Panc1 (cell line): Measurements from ENCODE around the gene TNFRSF1B. TPM values are rescaled to one million over a fixed set of nuclear protein-coding genes. Genes with fewer than 3 reads are reported as not detected.

ENCODE experiments used
- ATAC-seq: fragments of 200-7000 bp; cut with Tn5 transposase; 2 replicates; pipeline ENCODE4 v1.9.1; 2020; ENCODE audit warnings: mild to moderate bottlenecking, moderate library complexity
- BruUV-seq: library from RNA; stranded (reverse); fragments of 400-500 nt; replicated peaks from 2 replicates; lab custom pipeline; 2021; lab: Mats Ljungman, UMichigan
- CTCF ChIA-PET: fragments of 300-600 bp; sonication (Branson Sonifier 250); formaldehyde crosslinking; loops from one replicate; lab custom pipeline; 2022; ENCODE audit warnings: antibody characterized with exemption; lab: Charles Lee
- POLR2A ChIA-PET: fragments of 300-600 bp; sonication (Branson Sonifier 250); formaldehyde crosslinking; loops from one replicate; lab custom pipeline; 2022; ENCODE audit warnings: antibody characterized with exemption; lab: Charles Lee
- DNase-seq: peaks from one replicate; pipeline ENCODE4 v3.0.0-alpha.2; 2010; ENCODE audit warnings: low read depth, low spot score
- H3K27ac ChIP-seq: 2 replicates; pipeline ENCODE4 v1.5.1; 2011; ENCODE audit warnings: mild to moderate bottlenecking, low read length, inconsistent platforms
- H3K27me3 ChIP-seq: fragments of 200-500 bp; sonication (Bioruptor generic); 2 replicates; pipeline ENCODE4 v1.6.0; 2014; ENCODE audit warnings: low read length, inconsistent platforms; ENCODE audit not compliant: control insufficient read depth, insufficient read depth
- H3K36me3 ChIP-seq: fragments of 200-500 bp; sonication (Bioruptor generic); 2 replicates; pipeline ENCODE4 v1.5.1; 2014; ENCODE audit warnings: inconsistent platforms, mild to moderate bottlenecking, low read length, moderate library complexity; ENCODE audit not compliant: control insufficient read depth, insufficient read depth
- H3K4me1 ChIP-seq: 2 replicates; pipeline ENCODE4 v1.5.1; 2011; ENCODE audit warnings: inconsistent platforms, mild to moderate bottlenecking, low read length, moderate library complexity; ENCODE audit not compliant: control insufficient read depth, insufficient read depth
- H3K4me3 ChIP-seq, 2 experiments: 2 replicates each; pipeline ENCODE4 v1.5.1; 2011 to 2012; ENCODE audit warnings: low read depth in 2 of 2, low read length in 2 of 2, mild to moderate bottlenecking in 2 of 2, inconsistent platforms in 1 of 2, moderate library complexity in 1 of 2
- H3K9me3 ChIP-seq: fragments of 200-500 bp; sonication (Bioruptor generic); 2 replicates; pipeline ENCODE4 v1.5.1; 2014; ENCODE audit warnings: low read depth, mild to moderate bottlenecking, inconsistent platforms, low read length, moderate library complexity; ENCODE audit not compliant: control insufficient read depth, insufficient read depth
- POLR2AphosphoS5 ChIP-seq: IDR thresholded peaks from 2 replicates; pipeline ENCODE4 v1.6.1; 2012; ENCODE audit warnings: mild to moderate bottlenecking, low read depth, low read length, moderate library complexity
- SIN3A ChIP-seq: IDR thresholded peaks from 2 replicates; pipeline ENCODE4 v1.6.1; 2012; ENCODE audit warnings: low read depth, mild to moderate bottlenecking, low read length, moderate library complexity, borderline replicate concordance; ENCODE audit not compliant: insufficient read depth
- TCF7L2 ChIP-seq: IDR thresholded peaks from 2 replicates; pipeline ENCODE4 v1.6.1; 2011; ENCODE audit warnings: mild to moderate bottlenecking, low read depth, low read length, inconsistent platforms
- in situ Hi-C: cut with HindIII; loops from 2 replicates; pipeline ENCODE4 v1.10.0; 2016; ENCODE audit warnings: low sequenced_read_pairs, low pct_unique_long_range_greater_than_20kb
- intact Hi-C: fragments of 100-400 bp; cut with micrococcal nuclease; formaldehyde crosslinking; loops from one replicate; pipeline ENCODE4 v1.10.0; 2022; ENCODE audit not compliant: unreplicated experiment
- total RNA-seq: library from RNA; stranded (reverse); gene quantifications from one replicate; pipeline ENCODE4 v1.2.1, GENCODE V29; 2021; ENCODE audit not compliant: unreplicated experiment
- TF ChIP-seq, protein P1 (sequence below), 2 experiments: IDR thresholded peaks; 2 replicates each; pipeline ENCODE4 v1.6.1; 2011 to 2012; ENCODE audit warnings: low read depth in 2 of 2, control low read depth in 1 of 2, low read length in 1 of 2, mild to moderate bottlenecking in 1 of 2, moderate library complexity in 1 of 2; ENCODE audit not compliant: insufficient read depth in 1 of 2
- TF ChIP-seq, protein P2 (sequence below): fragments of 450-650 bp; IDR thresholded peaks from 2 replicates; pipeline ENCODE4 v1.5.1; 2017; ENCODE audit warnings: mild to moderate bottlenecking

Gene TNFRSF1B
- total RNA-seq, 1 experiment from 2014 or later, result 18.8 TPM

DNA sequence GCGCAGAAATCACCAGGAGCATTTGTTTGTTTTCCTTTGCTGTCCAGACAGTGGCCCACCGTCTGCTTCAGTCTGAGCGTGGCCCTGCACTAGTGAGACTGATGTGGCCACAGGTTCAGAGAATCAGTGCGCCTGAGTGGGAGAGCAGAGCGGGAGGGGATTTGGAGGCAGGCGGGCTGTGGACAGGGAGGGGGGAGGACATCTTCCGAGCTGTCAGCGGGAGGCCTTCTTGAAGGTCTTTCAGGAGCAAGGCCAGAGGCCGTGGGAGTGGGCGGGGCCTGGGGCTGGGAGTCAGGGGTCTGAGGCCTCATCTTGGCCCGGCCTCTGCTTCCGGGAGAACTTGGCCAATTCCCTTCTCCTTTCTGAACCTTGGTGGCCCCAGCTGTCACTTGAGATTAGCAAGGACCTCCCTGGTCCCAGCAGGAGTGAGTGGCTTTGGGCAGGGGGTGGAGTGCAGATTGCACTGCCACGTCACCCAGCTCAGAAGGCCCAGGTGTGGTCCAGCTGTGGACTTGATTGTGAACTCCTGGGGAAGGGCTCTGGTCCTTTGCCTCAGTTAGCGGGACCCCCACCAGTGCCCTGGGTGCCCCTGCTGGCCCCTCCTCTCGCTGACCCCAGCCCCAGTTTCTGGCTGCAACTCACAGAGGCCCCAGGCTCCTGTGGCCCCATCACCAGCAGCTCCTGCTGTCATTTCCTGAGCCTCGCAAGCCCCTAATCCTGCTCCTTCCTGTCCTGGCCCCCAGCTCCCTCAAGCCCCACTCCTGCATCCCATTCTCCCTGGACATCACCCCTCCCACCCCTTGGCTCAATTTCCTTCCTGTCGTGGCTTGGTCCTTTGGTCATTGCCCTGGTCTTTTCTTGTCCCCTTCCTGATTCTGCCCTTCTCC lies 8.4 kb downstream of the TNFRSF1B start:
- BruUV-seq, result no TSS peak
- in situ Hi-C loops (no loop called here), intact Hi-C loops (no loop called here)
- Histone ChIP-seq H3K27ac (no peak overlapping the region), H3K36me3 (no peaks in the 10 kb centered on the region), H3K4me3 (no peak overlapping the region), H3K9me3 (no peaks in the 10 kb centered on the region), H3K27me3 (no peaks in the 10 kb centered on the region), H3K4me1 (peaks cover 5% of the 10 kb centered on the region; the same call in 1 of the 2 replicates)
- no peak for DNase-seq
- TF ChIP-seq, protein P1, sequence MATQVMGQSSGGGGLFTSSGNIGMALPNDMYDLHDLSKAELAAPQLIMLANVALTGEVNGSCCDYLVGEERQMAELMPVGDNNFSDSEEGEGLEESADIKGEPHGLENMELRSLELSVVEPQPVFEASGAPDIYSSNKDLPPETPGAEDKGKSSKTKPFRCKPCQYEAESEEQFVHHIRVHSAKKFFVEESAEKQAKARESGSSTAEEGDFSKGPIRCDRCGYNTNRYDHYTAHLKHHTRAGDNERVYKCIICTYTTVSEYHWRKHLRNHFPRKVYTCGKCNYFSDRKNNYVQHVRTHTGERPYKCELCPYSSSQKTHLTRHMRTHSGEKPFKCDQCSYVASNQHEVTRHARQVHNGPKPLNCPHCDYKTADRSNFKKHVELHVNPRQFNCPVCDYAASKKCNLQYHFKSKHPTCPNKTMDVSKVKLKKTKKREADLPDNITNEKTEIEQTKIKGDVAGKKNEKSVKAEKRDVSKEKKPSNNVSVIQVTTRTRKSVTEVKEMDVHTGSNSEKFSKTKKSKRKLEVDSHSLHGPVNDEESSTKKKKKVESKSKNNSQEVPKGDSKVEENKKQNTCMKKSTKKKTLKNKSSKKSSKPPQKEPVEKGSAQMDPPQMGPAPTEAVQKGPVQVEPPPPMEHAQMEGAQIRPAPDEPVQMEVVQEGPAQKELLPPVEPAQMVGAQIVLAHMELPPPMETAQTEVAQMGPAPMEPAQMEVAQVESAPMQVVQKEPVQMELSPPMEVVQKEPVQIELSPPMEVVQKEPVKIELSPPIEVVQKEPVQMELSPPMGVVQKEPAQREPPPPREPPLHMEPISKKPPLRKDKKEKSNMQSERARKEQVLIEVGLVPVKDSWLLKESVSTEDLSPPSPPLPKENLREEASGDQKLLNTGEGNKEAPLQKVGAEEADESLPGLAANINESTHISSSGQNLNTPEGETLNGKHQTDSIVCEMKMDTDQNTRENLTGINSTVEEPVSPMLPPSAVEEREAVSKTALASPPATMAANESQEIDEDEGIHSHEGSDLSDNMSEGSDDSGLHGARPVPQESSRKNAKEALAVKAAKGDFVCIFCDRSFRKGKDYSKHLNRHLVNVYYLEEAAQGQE (IDR thresholded peaks at IDR 0.05; ENCODE audit: insufficient read depth in 1 of 2, low read depth in 2 of 2, low read length in 1 of 2), result no peak
- TF ChIP-seq TCF7L2 (no peak), POLR2AphosphoS5 (no peak), SIN3A (no peak)
- TF ChIP-seq, protein P2, sequence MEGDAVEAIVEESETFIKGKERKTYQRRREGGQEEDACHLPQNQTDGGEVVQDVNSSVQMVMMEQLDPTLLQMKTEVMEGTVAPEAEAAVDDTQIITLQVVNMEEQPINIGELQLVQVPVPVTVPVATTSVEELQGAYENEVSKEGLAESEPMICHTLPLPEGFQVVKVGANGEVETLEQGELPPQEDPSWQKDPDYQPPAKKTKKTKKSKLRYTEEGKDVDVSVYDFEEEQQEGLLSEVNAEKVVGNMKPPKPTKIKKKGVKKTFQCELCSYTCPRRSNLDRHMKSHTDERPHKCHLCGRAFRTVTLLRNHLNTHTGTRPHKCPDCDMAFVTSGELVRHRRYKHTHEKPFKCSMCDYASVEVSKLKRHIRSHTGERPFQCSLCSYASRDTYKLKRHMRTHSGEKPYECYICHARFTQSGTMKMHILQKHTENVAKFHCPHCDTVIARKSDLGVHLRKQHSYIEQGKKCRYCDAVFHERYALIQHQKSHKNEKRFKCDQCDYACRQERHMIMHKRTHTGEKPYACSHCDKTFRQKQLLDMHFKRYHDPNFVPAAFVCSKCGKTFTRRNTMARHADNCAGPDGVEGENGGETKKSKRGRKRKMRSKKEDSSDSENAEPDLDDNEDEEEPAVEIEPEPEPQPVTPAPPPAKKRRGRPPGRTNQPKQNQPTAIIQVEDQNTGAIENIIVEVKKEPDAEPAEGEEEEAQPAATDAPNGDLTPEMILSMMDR, result no peak
- ChIA-PET CTCF (no interaction called here), POLR2A (interaction anchor here (1.1 kb wide), 1 partner anchor 12 kb away, joined by 6 read pairs; no protein-coding TSS in a partner anchor)
- ATAC-seq, result no peak

DNA sequence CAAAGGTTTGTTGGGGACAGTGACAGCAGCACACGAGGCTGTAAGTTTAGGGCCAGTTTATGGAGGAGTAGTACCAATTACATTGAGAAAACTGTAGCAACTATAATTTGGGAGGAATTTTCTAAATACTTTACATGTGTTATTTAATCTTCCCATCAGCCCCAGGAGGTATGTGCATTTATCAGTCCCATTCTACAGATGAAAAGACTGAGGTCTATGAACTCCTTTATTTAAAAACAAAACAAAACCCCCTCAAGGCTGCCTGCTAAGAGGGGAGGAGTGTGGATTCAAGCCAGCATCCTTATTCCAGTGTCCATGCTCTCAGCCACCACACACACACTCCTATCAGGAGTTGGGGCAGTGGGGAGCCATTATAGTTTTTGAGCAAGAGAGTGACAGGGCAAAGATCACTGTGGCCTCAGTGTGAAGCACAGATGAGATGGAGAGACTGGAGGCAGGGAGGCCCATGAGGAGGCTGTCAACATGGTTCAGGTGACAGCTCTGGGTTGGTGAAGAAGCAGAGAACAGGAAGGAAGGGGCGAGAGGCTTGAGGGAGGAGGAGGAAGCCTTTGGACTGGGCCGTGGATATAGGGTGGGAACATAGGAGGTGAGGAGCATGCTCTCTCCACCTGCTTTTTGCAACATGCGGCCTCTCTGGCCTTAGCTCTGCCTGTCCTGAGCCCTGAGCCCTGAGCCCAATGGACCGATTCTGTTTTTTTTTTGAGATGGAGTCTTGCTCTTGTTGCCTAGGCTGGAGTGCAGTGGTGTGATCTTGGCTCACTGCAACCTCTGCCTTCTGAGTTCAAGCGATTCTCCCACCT lies 9.7 kb downstream of the TNFRSF1B start:
- BruUV-seq, result no TSS peak
- intact Hi-C loops (no loop called here), in situ Hi-C loops (no loop called here)
- ATAC-seq (no peak), DNase-seq (no peak)
- no peaks in the 10 kb centered on the region for H3K9me3 ChIP-seq
- CTCF ChIA-PET, result no interaction called here
- no peak overlapping the region for H3K27ac ChIP-seq
- no peak overlapping the region for H3K4me3 ChIP-seq
- H3K4me1 ChIP-seq, result peaks cover 4% of the 10 kb centered on the region; the same call in 1 of the 2 replicates
- no peaks in the 10 kb centered on the region for H3K36me3 ChIP-seq
- H3K27me3 ChIP-seq, result no peaks in the 10 kb centered on the region
- POLR2A ChIA-PET, result no interaction called here
- TF ChIP-seq SIN3A, result no peak
- no peak for TF ChIP-seq POLR2AphosphoS5
- TF ChIP-seq, protein P2, result no peak
- no peak for TF ChIP-seq TCF7L2
- TF ChIP-seq, protein P1 (IDR thresholded peaks at IDR 0.05; ENCODE audit: insufficient read depth in 1 of 2, low read depth in 2 of 2, low read length in 1 of 2), result no peak
